OCI-LY7 (cell line): ENCODE results near the gene TMEM214. TPM values are rescaled to one million over a fixed set of nuclear protein-coding genes. Genes with fewer than 3 reads are reported as not detected.

ENCODE experiments used
- BruUV-seq: library from RNA; stranded (reverse); fragments of 400-500 nt; replicated peaks from 2 replicates; lab custom pipeline; 2021; lab: Mats Ljungman, UMichigan
- CTCF ChIA-PET: fragments of 300-600 bp; sonication (Branson Sonifier 250); formaldehyde crosslinking; loops from one replicate; lab custom pipeline; 2022; ENCODE audit warnings: antibody characterized with exemption; ENCODE audit not compliant: unreplicated experiment; lab: Charles Lee
- POLR2A ChIA-PET: fragments of 300-600 bp; sonication (Branson Sonifier 250); formaldehyde crosslinking; loops from one replicate; lab custom pipeline; 2022; ENCODE audit warnings: antibody characterized with exemption; lab: Charles Lee
- DNase-seq: peaks from one replicate; pipeline ENCODE4 v3.0.0-alpha.2; 2015; ENCODE audit warnings: low spot score
- H2AFZ ChIP-seq: fragments of 200-600 bp; sonication (generic), shearing (Covaris generic); 2 replicates; pipeline ENCODE4 v1.6.1; 2014; ENCODE audit warnings: mild to moderate bottlenecking, antibody characterized with exemption, low read length, moderate library complexity
- H3K27ac ChIP-seq: fragments of 200-600 bp; sonication (generic); 2 replicates; pipeline ENCODE4 v1.5.1; 2014; ENCODE audit warnings: mixed run types, low read depth, mild to moderate bottlenecking, moderate library complexity, low read length, inconsistent platforms; ENCODE audit not compliant: poor library complexity, severe bottlenecking
- H3K36me3 ChIP-seq: fragments of 200-600 bp; sonication (generic); 2 replicates; pipeline ENCODE4 v1.6.1; 2014; ENCODE audit warnings: mild to moderate bottlenecking, antibody characterized with exemption, low read length, moderate library complexity, mixed read lengths; ENCODE audit not compliant: insufficient read depth
- H3K4me1 ChIP-seq: fragments of 200-600 bp; sonication (generic); 2 replicates; pipeline ENCODE4 v1.5.1; 2014; ENCODE audit warnings: mild to moderate bottlenecking, low read length; ENCODE audit not compliant: insufficient read depth, poor library complexity, severe bottlenecking
- H3K4me2 ChIP-seq: fragments of 200-600 bp; sonication (generic); 2 replicates; pipeline ENCODE4 v1.6.1; 2014; ENCODE audit warnings: mild to moderate bottlenecking, low read length
- H3K4me3 ChIP-seq: fragments of 200-600 bp; sonication (generic); 2 replicates; pipeline ENCODE4 v1.5.1; 2014; ENCODE audit warnings: mild to moderate bottlenecking, low read depth, low read length; ENCODE audit not compliant: poor library complexity, severe bottlenecking
- H3K79me2 ChIP-seq: fragments of 200-600 bp; sonication (generic); 2 replicates; pipeline ENCODE4 v1.6.1; 2016; ENCODE audit warnings: low read depth, mild to moderate bottlenecking, low read length, moderate library complexity, mixed read lengths; ENCODE audit not compliant: insufficient read depth
- H3K9me2 ChIP-seq: fragments of 200-600 bp; sonication (generic); 2 replicates; pipeline ENCODE4 v1.6.1; 2016; ENCODE audit warnings: mild to moderate bottlenecking, low read length, mixed read lengths; ENCODE audit not compliant: insufficient read depth
- H3K9me3 ChIP-seq: fragments of 200-600 bp; sonication (generic); 2 replicates; pipeline ENCODE4 v1.6.1; 2014; ENCODE audit warnings: mild to moderate bottlenecking, mixed run types, low read length, mixed read lengths
- H4K20me1 ChIP-seq: fragments of 200-600 bp; sonication (generic); 2 replicates; pipeline ENCODE4 v1.6.1; 2014; ENCODE audit warnings: mild to moderate bottlenecking, antibody characterized with exemption, low read length, moderate library complexity, mixed read lengths; ENCODE audit not compliant: insufficient read depth
- CTCF ChIP-seq: fragments of 200-600 bp; sonication (generic); conservative IDR thresholded peaks from 2 replicates; pipeline ENCODE4 v1.5.1; 2014; ENCODE audit warnings: mild to moderate bottlenecking, antibody characterized with exemption, low read length, moderate library complexity, mixed read lengths
- EZH2phosphoT487 ChIP-seq: fragments of 200-600 bp; sonication (generic); IDR thresholded peaks from 2 replicates; pipeline ENCODE4 v1.6.1; 2018; ENCODE audit warnings: low read depth, borderline replicate concordance, mild to moderate bottlenecking, mixed run types, antibody characterized with exemption, low read length, moderate library complexity, mixed read lengths
- intact Hi-C: fragments of 100-400 bp; cut with micrococcal nuclease; formaldehyde crosslinking; loops from one replicate; pipeline ENCODE4 v1.10.0; 2022; ENCODE audit not compliant: unreplicated experiment
- total RNA-seq, 2 experiments: library from RNA; depleted of rRNA in 1 of 2; stranded (reverse); fragments of >200 nt in 1 of 2; shearing (Covaris generic) in 1 of 2; gene quantifications; 2 replicates each; pipeline ENCODE4 v1.2.3, GENCODE V29; 2014 to 2022

The TMEM214 gene
- total RNA-seq, 2 experiments from 2014 or later: 32.0 to 78.6 TPM

- intact Hi-C loops: no loop called here
- Histone ChIP-seq H3K4me1 (peaks cover 9% of the 10 kb centered on the region), H3K79me2 (peaks cover 11% of the 10 kb centered on the region; the same call in 1 of the 2 replicates), H3K9me3 (no peaks in the 10 kb centered on the region), H3K27ac (no peak overlapping the region), H3K36me3 (no peaks in the 10 kb centered on the region), H4K20me1 (no peaks in the 10 kb centered on the region), H3K4me3 (no peak overlapping the region), H3K4me2 (no peak overlapping the region), H2AFZ (no peak overlapping the region), H3K9me2 (no peaks in the 10 kb centered on the region)
- ChIA-PET POLR2A (interaction anchor here (0.5 kb wide), 1 partner anchor 34 kb away, joined by 5 read pairs; no protein-coding TSS in a partner anchor), CTCF (no interaction called here)
- BruUV-seq: no TSS peak
- TF ChIP-seq EZH2phosphoT487: no peak
- no peak for TF ChIP-seq CTCF
- DNase-seq: no peak
Observed at GRCh38 chr2:27029051-27029450, 3.7 kb upstream of the TMEM214 start.

GRCh38 chr2:27033253-27033852 lies 588 bp downstream of the TMEM214 start:
- H3K9me3 ChIP-seq: no peaks in the 10 kb centered on the region
- peaks cover 37% of the 10 kb centered on the region for H3K36me3 ChIP-seq
- DNase-seq: no peak
- TSS peak; percentile 65 for BruUV-seq
- no peaks in the 10 kb centered on the region for H3K9me2 ChIP-seq
- H3K79me2 ChIP-seq: peaks cover 13% of the 10 kb centered on the region; the same call in 1 of the 2 replicates
- H3K4me3 ChIP-seq: peak overlapping the region; percentile 95
- CTCF ChIA-PET: no interaction called here
- POLR2A ChIA-PET: interaction anchor here (0.6 to 4.8 kb wide), 4 partner anchors 17 to 321 kb away, joined by 3 to 29 read pairs (median 4); partner anchors contain the start of gene AGBL5
- peaks cover 16% of the 10 kb centered on the region for H3K4me1 ChIP-seq
- TF ChIP-seq EZH2phosphoT487 (no peak), CTCF (no peak)
- peak overlapping the region; percentile 15 for H3K27ac ChIP-seq
- H2AFZ ChIP-seq: peak overlapping the region; percentile 77; the same call in 1 of the 2 replicates
- H4K20me1 ChIP-seq: no peaks in the 10 kb centered on the region
- H3K4me2 ChIP-seq: peak overlapping the region; percentile 89
- intact Hi-C loops: loop anchor here (2.0 kb wide), 2 partner anchors 37 to 53 kb away; partner anchors contain the start of genes KHK and OST4

- BruUV-seq: no TSS peak
- TF ChIP-seq EZH2phosphoT487: no peak
- TF ChIP-seq CTCF: no peak
- ChIA-PET CTCF (no interaction called here), POLR2A (interaction anchor here (1.3 kb wide), 1 partner anchor 13 kb away, joined by 5 read pairs; no protein-coding TSS in a partner anchor)
- peaks cover 38% of the 10 kb centered on the region for H3K4me1 ChIP-seq
- peaks cover 81% of the 10 kb centered on the region for H3K36me3 ChIP-seq
- no peak for DNase-seq
- H3K4me3 ChIP-seq: no peak overlapping the region
- no peak overlapping the region for H3K27ac ChIP-seq
- H3K9me3 ChIP-seq: no peaks in the 10 kb centered on the region
- no peak overlapping the region for H2AFZ ChIP-seq
- intact Hi-C loops: no loop called here
- H3K9me2 ChIP-seq: no peaks in the 10 kb centered on the region
- no peaks in the 10 kb centered on the region for H4K20me1 ChIP-seq
- no peak overlapping the region for H3K4me2 ChIP-seq
- peaks cover 13% of the 10 kb centered on the region; the same call in 1 of the 2 replicates for H3K79me2 ChIP-seq
Observed at GRCh38 chr2:27038012-27038411, 5.2 kb downstream of the TMEM214 start.
